GM18907 (cell line): ENCODE data around the gene HSH2D.

Experiments used
- ATAC-seq: cut with Tn5 transposase; IDR thresholded peaks from one replicate; pipeline ENCODE4 v1.9.1; 2021; ENCODE audit warnings: mild to moderate bottlenecking, moderate library complexity; ENCODE audit not compliant: unreplicated experiment

Gene HSH2D

GRCh38 chr19:16190736-16191135 is 47.3 kb downstream of the HSH2D start:
- no peak for ATAC-seq

GRCh38 chr19:16191216-16191908 is 47.9 kb downstream of the HSH2D start:
- ATAC-seq = no peak

- ATAC-seq = no peak
Observed at GRCh38 chr19:16193466-16193865, 50.0 kb downstream of the HSH2D start.

GRCh38 chr19:16197188-16197621 is 53.7 kb downstream of the HSH2D start:
- no peak for ATAC-seq

- ATAC-seq = peak; percentile 89
Observed at GRCh38 chr19:16197622-16198369, 54.3 kb downstream of the HSH2D start, which contains the start of gene AP1M1. Gene AP1M1 (plus strand): TSS chr19:16197911. CDS start chr19:16198027, 116 bp downstream.

GRCh38 chr19:16198370-16198651 is 54.8 kb downstream of the HSH2D start:
- ATAC-seq = peak; percentile 4

- no peak for ATAC-seq
Observed at GRCh38 chr19:16199275-16199932, 55.9 kb downstream of the HSH2D start.

- ATAC-seq = no peak
Observed at GRCh38 chr19:16200038-16201010, 56.8 kb downstream of the HSH2D start.

GRCh38 chr19:16201011-16201391 is 57.5 kb downstream of the HSH2D start:
- no peak for ATAC-seq

GRCh38 chr19:16202320-16203255 is 59.1 kb downstream of the HSH2D start:
- no peak for ATAC-seq

- ATAC-seq = no peak
Observed at GRCh38 chr19:16203256-16204004, 59.9 kb downstream of the HSH2D start.

- ATAC-seq = no peak
Observed at GRCh38 chr19:16204005-16204294, 60.5 kb downstream of the HSH2D start.

GRCh38 chr19:16205205-16206045 is 61.9 kb downstream of the HSH2D start:
- ATAC-seq = no peak

- ATAC-seq = no peak
Observed at GRCh38 chr19:16206046-16206605, 62.6 kb downstream of the HSH2D start.

GRCh38 chr19:16206637-16207036 is 63.2 kb downstream of the HSH2D start:
- no peak for ATAC-seq

GRCh38 chr19:16207063-16207462 is 63.6 kb downstream of the HSH2D start:
- no peak for ATAC-seq

- no peak for ATAC-seq
Observed at GRCh38 chr19:16207490-16208025, 64.1 kb downstream of the HSH2D start.
